Ovary (tissue), 3 donors: ENCODE data around the gene PLCB2.

Experiments used
- EP300 ChIP-seq: sonication (generic); formaldehyde crosslinking; IDR thresholded peaks from one replicate; pipeline ENCODE4 v1.6.1; 2017; ENCODE audit warnings: antibody characterized with exemption
- POLR2A ChIP-seq: fragments of 450-650 bp; IDR thresholded peaks from one replicate; pipeline ENCODE4 v1.6.1; 2017; ENCODE audit warnings: antibody characterized with exemption, mild to moderate bottlenecking, moderate library complexity
- TF ChIP-seq, protein P1 (sequence below), 3 donors: fragments of 450-650 bp in 2 of 3; fragments of 200-600 bp in 1 of 3; IDR thresholded peaks; one replicate each; pipeline versions ENCODE4 v1.5.1 to v1.8.0; 2016 to 2022; ENCODE audit warnings: antibody characterized with exemption in 3 of 3, mild to moderate bottlenecking in 1 of 3
- donor health status: DM: no; HTN: no; CAD: no.

DNA sequence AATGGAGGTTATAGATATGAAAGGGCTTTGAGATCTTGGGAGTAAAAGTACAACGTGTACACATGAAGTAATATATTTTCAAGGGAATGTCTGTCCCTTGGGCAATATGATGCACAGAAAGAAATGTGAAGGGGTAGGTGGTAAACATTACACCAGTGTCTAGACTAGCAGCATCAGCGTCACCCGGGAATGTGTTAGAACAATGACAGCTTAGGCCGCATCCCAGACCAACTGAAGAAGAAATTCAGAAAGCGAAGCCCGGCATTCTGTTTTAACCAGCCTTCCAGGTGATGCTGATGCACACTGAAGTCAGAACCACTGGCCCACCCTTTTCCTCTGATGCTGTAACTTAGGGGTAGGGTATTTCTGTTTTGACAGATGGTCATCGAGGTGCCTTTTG, 22.1 kb upstream of the PLCB2 start:
- TF ChIP-seq, protein P1, sequence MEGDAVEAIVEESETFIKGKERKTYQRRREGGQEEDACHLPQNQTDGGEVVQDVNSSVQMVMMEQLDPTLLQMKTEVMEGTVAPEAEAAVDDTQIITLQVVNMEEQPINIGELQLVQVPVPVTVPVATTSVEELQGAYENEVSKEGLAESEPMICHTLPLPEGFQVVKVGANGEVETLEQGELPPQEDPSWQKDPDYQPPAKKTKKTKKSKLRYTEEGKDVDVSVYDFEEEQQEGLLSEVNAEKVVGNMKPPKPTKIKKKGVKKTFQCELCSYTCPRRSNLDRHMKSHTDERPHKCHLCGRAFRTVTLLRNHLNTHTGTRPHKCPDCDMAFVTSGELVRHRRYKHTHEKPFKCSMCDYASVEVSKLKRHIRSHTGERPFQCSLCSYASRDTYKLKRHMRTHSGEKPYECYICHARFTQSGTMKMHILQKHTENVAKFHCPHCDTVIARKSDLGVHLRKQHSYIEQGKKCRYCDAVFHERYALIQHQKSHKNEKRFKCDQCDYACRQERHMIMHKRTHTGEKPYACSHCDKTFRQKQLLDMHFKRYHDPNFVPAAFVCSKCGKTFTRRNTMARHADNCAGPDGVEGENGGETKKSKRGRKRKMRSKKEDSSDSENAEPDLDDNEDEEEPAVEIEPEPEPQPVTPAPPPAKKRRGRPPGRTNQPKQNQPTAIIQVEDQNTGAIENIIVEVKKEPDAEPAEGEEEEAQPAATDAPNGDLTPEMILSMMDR (IDR thresholded peaks at IDR 0.05) = no peak
- TF ChIP-seq EP300 (no peak), POLR2A (no peak)
